Vagina (tissue), 2 donors: Measurements from ENCODE around the gene FAM186B. TPM values are rescaled to one million over a fixed set of nuclear protein-coding genes. Genes with fewer than 3 reads are reported as not detected.

Experiments used
- DNase-seq, 2 donors: peaks; one replicate each; pipeline ENCODE4 v3.0.0-alpha.2; 2017; ENCODE audit errors: extremely low spot score in 2 of 2
- H3K27ac ChIP-seq: fragments of 200-600 bp; sonication (generic); one replicate; pipeline ENCODE4 v1.5.1; 2019
- H3K27me3 ChIP-seq: fragments of 200-600 bp; sonication (generic); one replicate; pipeline ENCODE4 v1.5.1; 2019
- H3K36me3 ChIP-seq, 2 donors: fragments of 200-600 bp; sonication (generic); one replicate each; pipeline ENCODE4 v1.5.1; 2017 to 2019
- H3K4me1 ChIP-seq: fragments of 200-600 bp; sonication (generic); one replicate; pipeline ENCODE4 v1.5.1; 2019
- H3K4me3 ChIP-seq, 2 donors: fragments of 200-600 bp; sonication (generic); 1 replicate in 1 of 2; 2 replicates in 1 of 2; pipeline ENCODE4 v1.5.1; 2016 to 2019
- H3K9me3 ChIP-seq: fragments of 200-600 bp; sonication (generic); one replicate; pipeline ENCODE4 v1.5.1; 2019
- CTCF ChIP-seq, 3 experiments: fragments of 450-650 bp in 2 of 3; fragments of 200-600 bp in 1 of 3; sonication (generic) in 1 of 3; IDR thresholded peaks; one replicate each; pipeline ENCODE4 v1.5.1; 2017 to 2019; ENCODE audit warnings: antibody characterized with exemption in 3 of 3, mild to moderate bottlenecking in 2 of 3, moderate library complexity in 2 of 3
- POLR2A ChIP-seq, 2 donors: fragments of 450-650 bp; IDR thresholded peaks; one replicate each; pipeline ENCODE4 v1.6.1; 2017; ENCODE audit warnings: antibody characterized with exemption in 2 of 2, mild to moderate bottlenecking in 2 of 2, moderate library complexity in 2 of 2
- POLR2AphosphoS5 ChIP-seq, 2 donors: sonication (generic); formaldehyde crosslinking; IDR thresholded peaks; one replicate each; pipeline ENCODE4 v1.9.0; 2017; ENCODE audit warnings: antibody characterized with exemption in 2 of 2, mild to moderate bottlenecking in 2 of 2, low read depth in 1 of 2; ENCODE audit not compliant: insufficient read depth in 1 of 2
- intact Hi-C: fragments of 100-400 bp; cut with DNase I; formaldehyde crosslinking; loops from one replicate; pipeline ENCODE4 v1.15.1; 2023
- total RNA-seq: library from RNA; depleted of rRNA; stranded (reverse); fragments of >200 nt; gene quantifications from one replicate; pipeline ENCODE4 v1.2.3, GENCODE V29; 2016

FAM186B gene
- total RNA-seq, 1 donor from 2014 or later: not detected

GRCh38 chr12:49582201-49582600 is 23.2 kb downstream of the FAM186B start:
- no peaks in the 10 kb centered on the region for H3K36me3 ChIP-seq
- H3K9me3 ChIP-seq: no peaks in the 10 kb centered on the region
- no peak for DNase-seq
- H3K4me1 ChIP-seq: peaks cover 23% of the 10 kb centered on the region
- H3K4me3 ChIP-seq: no peak overlapping the region
- intact Hi-C loops: no loop called here
- H3K27me3 ChIP-seq: no peaks in the 10 kb centered on the region
- TF ChIP-seq POLR2AphosphoS5 (IDR thresholded peaks at IDR 0.05; ENCODE audit: insufficient read depth in 1 of 2, low read depth in 1 of 2) (no peak), POLR2A (IDR thresholded peaks at IDR 0.05) (no peak), CTCF (IDR thresholded peaks at IDR 0.05) (no peak)
- no peak overlapping the region for H3K27ac ChIP-seq

DNA sequence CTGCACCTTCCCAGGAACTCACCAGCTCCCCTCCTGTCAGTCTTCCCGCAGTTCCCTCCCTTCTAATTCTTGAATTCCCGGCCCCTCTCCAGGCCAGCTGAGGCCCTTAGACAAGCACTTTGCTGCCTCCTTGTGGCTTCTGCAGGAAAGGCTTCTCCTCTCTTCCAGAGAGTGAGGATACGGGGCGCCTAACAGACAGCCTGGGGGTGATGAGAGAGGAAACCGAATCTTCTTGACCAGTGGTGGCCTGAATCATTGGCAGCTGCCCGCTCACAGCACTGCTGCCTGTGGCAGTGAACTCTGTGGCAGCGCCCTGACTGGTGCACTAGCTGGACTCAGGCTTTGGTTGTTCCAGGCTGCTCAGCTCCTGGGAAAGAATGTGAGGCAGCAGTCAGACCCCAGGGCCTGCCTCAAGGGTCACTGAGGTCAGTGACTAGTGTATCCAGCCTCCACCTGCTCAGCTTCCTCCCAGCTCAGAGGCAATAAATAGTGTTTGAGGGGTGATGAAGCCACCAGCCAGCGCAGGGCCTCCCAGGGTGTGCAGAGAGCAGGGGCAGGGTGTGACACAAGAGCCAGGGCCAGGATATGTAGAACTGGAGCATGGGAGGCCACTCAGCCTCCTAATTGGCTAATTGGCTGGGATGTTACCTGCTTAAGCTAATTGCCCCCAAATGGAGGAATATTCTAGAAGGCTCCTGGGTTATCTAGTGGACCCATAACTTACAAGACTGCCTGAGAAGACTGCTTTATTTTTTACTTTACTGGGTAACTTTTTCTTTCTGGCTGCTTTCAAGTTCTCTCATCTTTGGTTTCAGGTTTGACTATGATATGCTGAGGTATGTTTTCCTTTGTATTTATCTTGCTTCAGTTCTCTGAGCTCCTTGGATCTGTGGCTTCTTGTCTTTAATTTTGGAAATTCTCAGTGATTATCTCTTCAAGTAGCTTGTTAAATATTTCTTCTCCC is 24.6 kb downstream of the FAM186B start:
- H3K9me3 ChIP-seq: no peaks in the 10 kb centered on the region
- H3K27ac ChIP-seq: no peak overlapping the region
- DNase-seq: no peak
- TF ChIP-seq CTCF (IDR thresholded peaks at IDR 0.05): peak; percentile 43 to 70 (median 56)
- TF ChIP-seq POLR2AphosphoS5 (IDR thresholded peaks at IDR 0.05; ENCODE audit: insufficient read depth in 1 of 2, low read depth in 1 of 2): no peak
- TF ChIP-seq POLR2A (IDR thresholded peaks at IDR 0.05): no peak
- H3K4me1 ChIP-seq: peaks cover 23% of the 10 kb centered on the region
- H3K36me3 ChIP-seq: no peaks in the 10 kb centered on the region
- no peak overlapping the region for H3K4me3 ChIP-seq
- intact Hi-C loops: no loop called here
- no peaks in the 10 kb centered on the region for H3K27me3 ChIP-seq

GRCh38 chr12:49578471-49579112 is 26.8 kb downstream of the FAM186B start:
- intact Hi-C loops: no loop called here
- Histone ChIP-seq H3K9me3 (no peaks in the 10 kb centered on the region), H3K27ac (no peak overlapping the region), H3K4me3 (no peak overlapping the region), H3K36me3 (no peaks in the 10 kb centered on the region), H3K4me1 (peaks cover 20% of the 10 kb centered on the region), H3K27me3 (no peaks in the 10 kb centered on the region)
- no peak for TF ChIP-seq POLR2AphosphoS5 (IDR thresholded peaks at IDR 0.05; ENCODE audit: insufficient read depth in 1 of 2, low read depth in 1 of 2)
- no peak for TF ChIP-seq POLR2A (IDR thresholded peaks at IDR 0.05)
- no peak for TF ChIP-seq CTCF (IDR thresholded peaks at IDR 0.05)
- no peak for DNase-seq

DNA sequence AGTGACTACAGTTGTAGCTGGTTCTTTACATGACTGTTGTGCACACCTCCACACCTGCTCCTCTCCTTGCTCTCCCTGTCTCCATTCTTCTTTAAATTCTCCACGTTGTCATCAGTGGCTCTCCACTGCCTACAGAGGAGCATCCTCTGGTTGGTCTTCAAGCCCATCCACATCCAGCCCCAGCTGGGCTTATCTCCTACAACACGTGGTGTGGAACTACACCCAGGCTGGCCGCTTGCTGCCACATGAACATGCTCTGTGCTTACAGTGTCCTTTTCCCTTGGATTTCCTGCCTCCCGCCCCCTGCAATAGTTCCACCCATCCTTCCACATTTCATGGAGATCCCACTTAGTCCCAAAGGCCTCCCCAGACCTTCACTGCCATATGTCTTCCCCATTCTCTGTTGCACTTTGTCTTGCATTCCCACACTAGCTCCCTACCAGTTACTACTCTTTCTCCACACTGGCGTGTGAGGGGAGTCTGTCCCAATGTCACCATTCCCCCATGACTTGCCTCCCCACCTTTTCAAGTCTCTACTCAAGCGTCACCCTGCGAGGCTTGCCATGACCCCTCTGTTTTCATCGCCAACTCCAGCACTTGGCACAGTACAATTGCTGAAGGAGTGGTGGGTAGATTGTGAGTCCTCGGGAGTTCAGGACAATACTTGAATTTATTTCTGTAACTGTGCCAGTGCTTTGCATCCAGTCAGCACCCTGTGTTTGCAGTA is 27.7 kb downstream of the FAM186B start:
- H3K27me3 ChIP-seq: no peaks in the 10 kb centered on the region
- H3K27ac ChIP-seq: no peak overlapping the region
- peaks cover 11% of the 10 kb centered on the region for H3K4me1 ChIP-seq
- TF ChIP-seq CTCF (IDR thresholded peaks at IDR 0.05) (no peak), POLR2A (IDR thresholded peaks at IDR 0.05) (no peak), POLR2AphosphoS5 (IDR thresholded peaks at IDR 0.05; ENCODE audit: insufficient read depth in 1 of 2, low read depth in 1 of 2) (no peak)
- no peaks in the 10 kb centered on the region for H3K36me3 ChIP-seq
- DNase-seq: no peak
- H3K4me3 ChIP-seq: no peak overlapping the region
- intact Hi-C loops: no loop called here
- H3K9me3 ChIP-seq: no peaks in the 10 kb centered on the region
